ENCODE results near the gene GSTM5.

The GSTM5 gene

GRCh38 chr1:109721971-109722370, 9.9 kb downstream of the GSTM5 start:
- H3K36me3 ChIP-seq: no peaks in the 10 kb centered on the region
- peaks cover 5% of the 10 kb centered on the region for H3K9me3 ChIP-seq (ENCODE audit: severe bottlenecking)

DNA sequence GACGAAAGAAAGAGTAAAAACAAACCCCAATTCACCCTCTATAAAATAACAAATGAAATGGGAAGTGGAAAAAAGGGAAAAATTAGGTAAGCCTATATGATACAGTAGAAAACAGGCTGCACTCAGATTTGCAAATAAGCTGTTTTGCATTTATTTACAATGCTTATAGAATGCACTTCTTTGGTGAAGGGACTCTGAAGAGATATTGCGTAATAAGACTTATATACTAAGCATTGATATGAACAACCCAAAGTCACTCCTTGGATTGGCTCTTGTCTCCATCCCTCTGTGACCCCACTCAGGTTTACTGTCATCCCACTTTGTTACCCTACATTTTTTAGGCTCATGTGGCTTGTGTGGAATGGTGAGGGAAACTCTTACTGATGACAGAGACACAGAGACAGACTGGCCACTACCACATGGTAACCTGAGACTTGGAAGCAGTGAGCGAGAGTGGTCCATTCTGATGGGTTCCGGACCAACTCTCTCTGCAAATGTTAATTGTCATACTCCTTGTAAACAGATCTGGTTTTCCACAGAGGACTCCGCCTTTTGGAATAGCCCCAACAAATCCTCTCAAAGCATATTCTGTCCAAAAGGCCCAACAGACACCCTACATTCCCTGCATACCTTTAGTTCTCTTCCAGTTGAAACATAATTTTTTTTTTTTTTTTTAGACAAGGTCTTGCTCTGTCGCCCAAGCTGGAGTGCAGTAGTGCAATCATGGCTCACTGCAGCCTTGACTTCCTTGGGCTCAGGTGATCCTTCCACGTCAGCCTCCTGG, 11.0 kb downstream of the GSTM5 start:
- no peak overlapping the region for H3K27ac ChIP-seq
- H3K4me3 ChIP-seq (ENCODE audit: low read depth, low read length): no peak overlapping the region
- no peaks in the 10 kb centered on the region for H3K27me3 ChIP-seq (ENCODE audit: insufficient read depth, low read depth, severe bottlenecking)
- TF ChIP-seq CTCF (IDR thresholded peaks at IDR 0.05; ENCODE audit: low read depth, low read length): no peak
- no peak for DNase-seq
- peaks cover 5% of the 10 kb centered on the region for H3K9me3 ChIP-seq (ENCODE audit: severe bottlenecking)
- no peaks in the 10 kb centered on the region for H3K36me3 ChIP-seq

More at GRCh38 chr1:109721971-109722370, 9.9 kb downstream of the GSTM5 start:
- TF ChIP-seq CTCF (IDR thresholded peaks at IDR 0.05; ENCODE audit: low read depth, low read length): no peak
- Histone ChIP-seq H3K27ac (no peak overlapping the region), H3K4me3 (ENCODE audit: low read depth, low read length) (no peak overlapping the region), H3K27me3 (ENCODE audit: insufficient read depth, low read depth, severe bottlenecking) (no peaks in the 10 kb centered on the region)
- no peak for DNase-seq

DNA sequence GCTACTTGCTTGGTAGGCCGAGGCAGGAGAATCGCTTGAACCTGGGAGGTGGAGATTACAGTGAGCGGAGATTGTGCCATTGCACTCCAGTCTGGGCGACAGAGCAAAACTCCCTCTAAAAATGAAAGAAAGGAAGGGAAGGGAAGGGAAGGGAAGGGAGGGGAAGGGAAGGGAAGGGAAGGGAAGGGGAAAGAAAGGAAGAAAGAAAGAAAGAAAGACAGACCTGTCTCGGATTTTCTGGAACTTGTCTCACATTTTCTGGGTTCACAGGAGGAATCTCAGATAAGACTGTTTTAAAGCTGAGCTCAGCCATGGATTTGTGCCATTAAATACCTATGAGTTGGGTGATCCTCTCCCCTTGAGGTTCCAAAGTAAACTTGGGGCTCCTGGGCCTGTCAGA, 12.9 kb downstream of the GSTM5 start:
- Histone ChIP-seq H3K9me3 (ENCODE audit: severe bottlenecking) (peaks cover 5% of the 10 kb centered on the region), H3K36me3 (no peaks in the 10 kb centered on the region), H3K27me3 (ENCODE audit: insufficient read depth, low read depth, severe bottlenecking) (no peaks in the 10 kb centered on the region), H3K27ac (no peak overlapping the region), H3K4me3 (ENCODE audit: low read depth, low read length) (no peak overlapping the region)
- no peak for TF ChIP-seq CTCF (IDR thresholded peaks at IDR 0.05; ENCODE audit: low read depth, low read length)
- DNase-seq: no peak

DNA sequence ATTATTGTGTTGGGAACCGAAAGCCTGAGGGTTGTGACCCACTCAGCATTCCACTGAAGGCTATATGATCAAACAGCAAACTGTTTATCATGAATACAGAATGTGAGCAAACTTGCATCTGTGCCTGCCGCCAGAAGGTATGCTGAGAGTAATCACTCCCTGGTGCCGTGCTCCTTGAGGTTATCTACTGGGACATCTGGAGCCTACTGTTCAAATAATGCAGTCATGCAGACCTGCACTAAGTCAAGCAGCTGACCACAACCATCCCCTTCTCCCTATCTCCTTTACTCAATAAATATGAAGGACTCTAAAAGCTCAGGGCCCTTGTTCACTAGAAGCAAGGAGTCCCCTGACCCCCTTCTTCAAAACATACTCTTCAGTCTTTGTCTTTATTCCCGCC, 13.5 kb downstream of the GSTM5 start:
- peaks cover 5% of the 10 kb centered on the region for H3K9me3 ChIP-seq (ENCODE audit: severe bottlenecking)
- TF ChIP-seq CTCF (IDR thresholded peaks at IDR 0.05; ENCODE audit: low read depth, low read length): no peak
- DNase-seq: no peak
- no peak overlapping the region for H3K27ac ChIP-seq
- no peaks in the 10 kb centered on the region for H3K27me3 ChIP-seq (ENCODE audit: insufficient read depth, low read depth, severe bottlenecking)
- H3K36me3 ChIP-seq: no peaks in the 10 kb centered on the region
- no peak overlapping the region for H3K4me3 ChIP-seq (ENCODE audit: low read depth, low read length)

DNA sequence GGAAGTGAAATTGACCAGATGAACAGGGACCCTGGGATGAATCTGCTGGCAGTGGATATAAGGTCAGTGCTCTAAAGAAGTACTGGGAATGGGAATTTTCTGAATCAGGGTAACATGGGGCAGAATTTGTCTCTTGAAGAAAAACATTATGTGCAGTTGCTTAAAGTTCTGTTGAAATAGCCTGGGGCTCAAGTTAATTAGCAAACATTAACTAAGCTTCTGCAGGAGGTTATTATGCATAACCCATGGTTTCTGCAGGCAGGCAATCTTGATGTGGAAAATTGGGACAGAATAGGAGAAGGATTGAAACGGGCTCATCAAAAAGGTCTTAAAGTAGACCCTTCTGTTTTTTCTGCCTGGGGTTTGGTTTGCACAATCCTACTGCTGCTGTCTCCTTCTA, 14.0 kb downstream of the GSTM5 start:
- no peaks in the 10 kb centered on the region for H3K27me3 ChIP-seq (ENCODE audit: insufficient read depth, low read depth, severe bottlenecking)
- no peak for TF ChIP-seq CTCF (IDR thresholded peaks at IDR 0.05; ENCODE audit: low read depth, low read length)
- no peak overlapping the region for H3K27ac ChIP-seq
- no peak overlapping the region for H3K4me3 ChIP-seq (ENCODE audit: low read depth, low read length)
- H3K9me3 ChIP-seq (ENCODE audit: severe bottlenecking): peaks cover 5% of the 10 kb centered on the region
- DNase-seq: no peak
- no peaks in the 10 kb centered on the region for H3K36me3 ChIP-seq
